NAMALWA (cell line): Measurements from ENCODE around the gene NHERF1.
A peak's percentile ranks its signal among the peaks of the same experiment; 100 is the strongest.

ENCODE experiments used
- DNase-seq: peaks from one replicate; pipeline ENCODE4 v3.0.0-alpha.2; 2015; ENCODE audit warnings: low spot score

The NHERF1 gene

GRCh38 chr17:74784125-74784810 lies 35.8 kb downstream of the NHERF1 start:
- peak; percentile 37 for DNase-seq

- DNase-seq: no peak
Measured at GRCh38 chr17:74785096-74785980, 36.9 kb downstream of the NHERF1 start.

- no peak for DNase-seq
Measured at GRCh38 chr17:74785981-74786360, 37.5 kb downstream of the NHERF1 start.

GRCh38 chr17:74786431-74787055 lies 38.1 kb downstream of the NHERF1 start:
- DNase-seq: no peak

- DNase-seq: no peak
Measured at GRCh38 chr17:74790161-74791058, 42.0 kb downstream of the NHERF1 start.

GRCh38 chr17:74792586-74793105 lies 44.2 kb downstream of the NHERF1 start:
- DNase-seq: no peak

GRCh38 chr17:74795327-74796020 lies 47.0 kb downstream of the NHERF1 start:
- no peak for DNase-seq

- no peak for DNase-seq
Measured at GRCh38 chr17:74796211-74796610, 47.8 kb downstream of the NHERF1 start.

GRCh38 chr17:74796866-74797265 lies 48.4 kb downstream of the NHERF1 start:
- DNase-seq: no peak

- DNase-seq: no peak
Measured at GRCh38 chr17:74797824-74798223, 49.4 kb downstream of the NHERF1 start.

GRCh38 chr17:74798239-74798707 lies 49.8 kb downstream of the NHERF1 start:
- no peak for DNase-seq

GRCh38 chr17:74799097-74799496 lies 50.7 kb downstream of the NHERF1 start:
- no peak for DNase-seq

GRCh38 chr17:74800531-74800930 lies 52.1 kb downstream of the NHERF1 start:
- DNase-seq: no peak

GRCh38 chr17:74801896-74802295 lies 53.5 kb downstream of the NHERF1 start:
- no peak for DNase-seq

GRCh38 chr17:74803388-74803930 lies 55.0 kb downstream of the NHERF1 start:
- DNase-seq: no peak

- DNase-seq: no peak
Measured at GRCh38 chr17:74803971-74804370, 55.5 kb downstream of the NHERF1 start.

- DNase-seq: no peak
Measured at GRCh38 chr17:74804683-74805082, 56.3 kb downstream of the NHERF1 start.

- DNase-seq: no peak
Measured at GRCh38 chr17:74805591-74805991, 57.2 kb downstream of the NHERF1 start.

GRCh38 chr17:74806334-74806733 lies 57.9 kb downstream of the NHERF1 start:
- DNase-seq: no peak

GRCh38 chr17:74807441-74807840 lies 59.0 kb downstream of the NHERF1 start:
- no peak for DNase-seq

- DNase-seq: no peak
Measured at GRCh38 chr17:74807925-74808324, 59.5 kb downstream of the NHERF1 start.
